COLO829 (cell line): Measurements from ENCODE around the gene HPGD.
"Not testable (repeated sequence)": the region's sequence is repeated elsewhere in the genome, so short reads cannot be mapped to it uniquely, and the experiment has no call there.

ENCODE experiments used
- DNase-seq: peaks from one replicate; pipeline ENCODE4 v3.0.0; 2012; ENCODE audit warnings: low spot score

HPGD gene

DNA sequence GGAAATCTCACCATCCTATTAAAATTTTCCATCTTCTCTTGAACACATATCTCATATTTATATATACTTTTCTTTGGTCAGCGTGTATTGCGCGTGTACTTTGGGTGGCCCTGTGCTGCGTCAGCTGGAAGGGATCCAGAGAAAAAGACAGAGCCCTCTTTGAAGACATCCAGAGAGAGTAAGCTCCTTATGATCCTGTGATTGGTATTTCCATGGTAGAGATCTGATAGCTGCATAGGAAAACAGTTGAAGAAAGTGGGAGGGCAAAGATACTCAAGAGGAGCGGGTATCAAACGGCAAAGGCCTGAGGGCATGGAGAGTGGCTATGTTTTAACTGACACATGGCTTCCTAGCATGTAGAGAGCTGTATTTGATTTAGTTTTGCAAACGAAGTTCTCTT is 4.4 kb upstream of the HPGD start:
- DNase-seq: peak; percentile 95

DNA sequence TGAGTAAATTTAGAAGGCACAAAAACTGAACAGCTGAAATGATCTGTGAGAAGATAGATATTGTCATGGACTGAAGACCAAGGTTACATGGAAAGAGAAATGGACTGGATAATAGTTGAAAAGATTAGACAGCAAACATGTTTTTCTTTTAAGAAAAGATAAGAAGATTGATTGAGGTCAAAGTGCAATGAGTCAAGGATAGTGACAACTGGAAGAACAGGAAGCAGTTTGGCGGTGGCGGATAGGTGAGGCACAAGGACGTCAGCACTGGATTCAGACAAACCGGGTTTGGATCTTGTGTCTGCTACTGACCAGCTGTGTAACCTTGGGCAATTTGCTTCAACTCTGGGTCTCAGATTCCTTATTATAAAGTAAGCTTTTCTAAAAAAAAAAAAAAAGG is 2.0 kb upstream of the HPGD start:
- no peak for DNase-seq

DNA sequence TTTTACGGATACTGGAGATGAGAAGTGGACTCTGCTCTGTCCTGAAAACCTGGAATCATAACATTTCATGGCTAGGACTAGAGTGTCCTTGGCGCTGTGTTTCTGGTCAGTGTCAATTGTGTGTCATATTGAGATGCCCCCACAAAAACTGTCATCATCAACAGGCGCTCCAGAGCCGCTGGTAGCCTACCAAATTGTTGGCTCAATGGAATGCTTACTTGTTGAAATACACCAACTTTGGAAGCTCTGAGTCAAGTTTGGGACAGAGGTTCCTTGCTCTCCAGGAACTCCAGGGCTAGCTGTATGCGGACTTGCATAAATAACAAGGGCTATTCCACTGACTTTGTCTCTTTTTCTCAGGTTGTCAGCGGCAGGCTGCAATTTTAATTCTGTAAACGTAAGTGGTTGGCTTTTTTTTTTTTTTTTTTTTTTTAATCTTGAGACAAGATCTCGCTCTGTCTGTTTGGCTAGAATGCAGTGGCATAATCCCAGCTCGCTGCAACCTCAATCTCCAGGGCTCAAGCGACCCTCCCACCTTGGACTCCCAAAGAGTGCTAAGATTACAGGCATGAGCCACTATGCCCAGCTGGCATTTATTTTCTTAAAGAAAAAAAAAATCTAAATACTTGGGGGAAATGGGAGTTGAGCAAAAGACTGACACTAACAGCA is 871 bp upstream of the HPGD start:
- DNase-seq: no peak

DNA sequence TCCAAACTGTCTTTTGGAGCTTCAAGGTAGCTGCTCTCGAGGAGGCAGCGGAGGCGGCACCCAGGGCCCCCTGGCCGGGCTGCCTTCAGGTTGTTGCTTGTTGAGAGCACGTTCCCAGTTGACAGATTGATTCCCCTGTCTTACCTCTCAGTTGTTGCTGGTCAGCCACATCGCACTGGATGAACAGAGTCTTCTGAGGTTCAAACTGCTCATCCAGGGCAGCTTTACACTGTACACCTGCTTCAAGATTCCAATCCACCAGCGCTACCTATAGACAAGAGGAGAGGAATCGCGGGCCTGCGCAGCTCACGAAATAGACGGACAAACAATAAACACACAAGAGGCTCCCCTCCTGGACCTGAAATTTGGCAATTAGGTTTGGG is 497 bp downstream of the HPGD start:
- DNase-seq: no peak

DNA sequence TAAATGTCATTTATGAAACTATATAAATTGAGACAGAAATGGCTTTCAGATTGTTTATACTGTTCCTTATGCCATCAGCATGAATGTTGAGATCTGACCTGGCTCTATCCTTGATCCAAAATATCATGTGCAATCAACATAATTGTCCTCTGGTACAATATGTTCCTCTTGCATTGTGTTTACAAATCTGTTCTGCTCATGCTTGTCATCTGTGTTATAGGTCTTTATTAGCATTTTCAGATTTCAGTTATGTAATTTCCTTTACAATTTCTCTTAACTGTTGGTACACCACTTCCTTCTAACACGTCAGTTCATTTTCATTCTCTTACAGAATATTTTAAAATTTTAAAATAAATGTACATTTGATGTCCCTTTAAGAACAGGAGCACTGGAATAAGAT is 1.6 kb downstream of the HPGD start:
- DNase-seq: no peak

DNA sequence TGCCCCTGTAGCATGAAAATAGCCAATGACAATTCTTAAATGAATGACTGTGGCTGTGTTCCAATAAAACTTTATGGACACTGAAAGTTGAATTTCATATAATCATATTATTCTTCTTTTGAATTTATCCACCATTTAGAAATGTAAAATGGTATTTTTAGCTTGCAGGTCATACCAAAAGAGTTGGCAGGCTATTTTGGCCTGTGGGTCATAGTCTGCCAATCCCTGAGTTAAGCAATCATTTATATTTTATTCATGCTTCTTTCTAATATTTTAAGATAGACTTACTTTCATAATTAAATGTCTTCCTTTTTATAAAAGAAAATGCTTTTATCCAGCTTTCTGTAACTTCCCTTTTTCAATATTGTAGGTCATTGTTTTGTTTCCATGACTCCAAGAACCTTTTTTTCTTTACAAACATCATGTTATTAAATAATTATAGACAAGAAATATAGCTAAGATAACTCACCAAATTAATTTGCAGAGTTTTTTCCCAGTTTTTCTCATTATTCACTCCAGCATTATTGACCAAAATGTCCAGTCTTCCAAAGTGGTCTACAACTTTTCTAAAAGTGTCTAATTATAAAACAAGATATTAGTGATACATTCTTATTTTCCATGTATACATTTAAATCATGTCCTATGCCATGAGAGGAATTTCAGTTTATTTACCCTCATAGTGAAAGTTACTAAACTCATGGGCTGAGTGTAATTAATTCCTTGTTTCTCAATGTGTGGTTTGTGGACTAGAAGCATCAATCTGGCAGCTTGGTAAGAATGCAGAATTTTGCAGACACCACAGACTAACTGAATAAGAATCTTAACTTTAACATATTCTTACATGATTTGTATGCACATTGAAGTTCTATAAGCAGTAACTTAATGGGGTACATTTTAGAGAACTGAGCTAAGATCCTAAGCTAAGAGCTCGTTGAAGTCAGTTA is 4.5 kb downstream of the HPGD start:
- no peak for DNase-seq

DNA sequence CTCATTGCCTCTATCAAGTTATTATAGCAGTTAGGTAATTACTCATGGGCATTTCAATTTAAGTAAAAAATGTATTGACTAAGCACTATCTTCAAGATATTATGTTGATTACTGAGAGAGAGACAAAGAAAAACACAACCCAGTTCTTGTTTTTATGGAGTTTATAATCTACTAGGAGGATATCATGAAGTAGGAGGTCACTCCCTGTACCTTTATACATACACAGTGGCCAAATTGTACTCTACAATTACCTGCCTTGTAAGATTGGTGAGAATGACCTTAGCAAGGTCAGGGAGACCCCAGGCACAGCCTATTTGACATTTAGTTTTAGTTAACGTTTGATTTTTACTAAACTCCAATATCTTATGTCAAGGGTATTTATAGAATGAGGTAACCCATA is 5.5 kb downstream of the HPGD start:
- DNase-seq: no peak

DNA sequence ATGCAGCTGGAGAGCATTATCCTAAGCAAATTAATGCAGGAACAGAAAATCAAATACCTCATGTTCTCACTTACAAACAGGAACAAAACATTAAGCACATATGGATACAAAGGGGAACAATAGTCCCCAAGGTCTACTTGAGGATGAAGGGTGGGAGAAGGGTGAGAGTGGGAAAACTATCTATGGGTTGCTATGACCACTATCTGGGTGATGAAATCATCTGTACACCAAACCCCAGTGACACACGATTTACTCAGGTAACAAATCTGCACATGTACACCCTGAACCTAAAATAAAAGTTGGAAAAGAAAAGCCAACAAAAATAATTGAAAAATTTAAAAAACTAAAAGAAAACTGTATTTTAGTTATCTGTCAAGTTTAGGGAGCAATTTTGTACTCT is 5.9 kb downstream of the HPGD start:
- no peak for DNase-seq

DNA sequence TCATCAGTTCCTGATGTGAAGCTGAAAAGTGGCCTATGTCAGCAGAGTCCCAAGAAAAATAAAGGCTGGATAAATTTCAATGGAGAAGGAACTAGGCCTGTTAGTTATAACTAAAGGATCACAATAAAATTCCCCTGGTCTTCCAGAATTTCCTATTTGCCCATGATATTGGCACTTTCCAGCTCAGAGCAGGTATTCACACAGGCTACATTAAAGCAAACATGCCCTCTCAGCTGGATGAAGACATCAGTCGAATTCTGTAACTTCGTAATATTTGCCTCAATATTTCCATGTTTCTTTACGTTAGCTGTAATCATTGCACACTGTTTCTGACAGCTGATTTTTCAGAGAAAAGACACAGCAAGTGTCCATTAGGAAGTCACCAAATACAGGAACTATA is 9.5 kb downstream of the HPGD start:
- no peak for DNase-seq

DNA sequence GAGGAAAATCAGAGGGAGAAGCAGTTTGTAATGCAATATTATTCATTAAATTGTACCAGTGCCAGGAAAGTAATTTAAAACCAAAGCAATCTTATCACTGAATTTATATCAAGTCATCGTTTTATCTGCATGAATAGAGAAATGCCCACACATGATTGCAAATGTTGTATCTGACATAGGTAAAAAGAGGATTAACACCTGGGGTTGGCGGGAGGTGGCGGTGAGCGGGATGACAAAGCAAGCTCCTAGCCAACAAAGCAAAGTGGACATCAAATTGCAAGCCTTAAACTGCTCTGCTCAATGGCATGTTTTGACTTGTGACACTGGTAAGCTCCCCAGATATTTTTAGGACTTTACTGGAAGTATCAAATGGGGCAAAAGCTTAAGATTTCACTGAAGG is 16.4 kb downstream of the HPGD start:
- DNase-seq: no peak

DNA sequence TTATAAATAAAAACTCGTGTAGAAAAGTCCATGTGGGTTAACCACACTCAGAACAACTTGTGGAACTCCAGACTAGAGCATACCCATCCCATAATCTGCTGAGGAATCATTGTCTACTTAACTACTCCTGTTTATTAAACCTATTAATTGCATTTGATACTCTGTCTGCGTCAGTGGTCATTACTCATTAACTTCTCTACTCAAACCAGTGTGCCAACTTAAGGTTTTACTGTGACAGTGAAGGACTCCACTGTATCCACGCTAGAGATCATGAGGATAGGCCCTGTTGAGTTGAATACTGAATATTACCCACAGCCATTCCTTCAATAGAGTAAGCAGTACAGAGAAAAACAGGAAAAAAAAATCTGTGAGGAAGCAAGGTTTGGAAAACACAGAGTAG is 17.3 kb downstream of the HPGD start:
- no peak for DNase-seq

DNA sequence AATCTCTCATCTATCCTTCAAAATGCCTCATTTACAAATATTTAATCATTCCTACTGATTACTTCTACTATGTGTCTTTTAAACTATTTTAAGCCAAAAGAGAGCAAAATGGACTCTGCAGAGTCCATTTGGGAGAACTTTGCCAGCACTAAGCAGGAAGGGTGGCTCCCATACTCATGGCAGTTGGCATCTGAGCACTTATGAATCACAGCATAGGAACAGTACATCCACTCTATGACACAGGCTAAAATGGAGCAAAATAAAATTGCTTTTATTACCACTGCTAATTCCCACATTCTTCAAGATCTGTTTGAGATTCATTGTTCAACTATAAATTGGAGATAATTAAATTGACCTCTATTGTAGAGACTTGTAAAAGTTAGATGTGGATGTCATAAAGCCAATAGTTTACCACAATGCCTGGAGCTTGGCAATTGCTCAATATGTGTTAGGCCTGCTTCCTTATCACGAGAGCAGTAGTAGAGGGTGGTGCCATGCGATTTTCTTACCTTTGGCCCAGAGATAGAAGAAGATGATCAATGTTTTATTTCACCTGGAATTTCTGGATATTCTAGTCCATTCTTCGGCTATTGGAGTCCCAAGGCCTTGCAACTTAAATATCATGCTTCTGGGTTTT is 19.1 kb downstream of the HPGD start:
- no peak for DNase-seq

DNA sequence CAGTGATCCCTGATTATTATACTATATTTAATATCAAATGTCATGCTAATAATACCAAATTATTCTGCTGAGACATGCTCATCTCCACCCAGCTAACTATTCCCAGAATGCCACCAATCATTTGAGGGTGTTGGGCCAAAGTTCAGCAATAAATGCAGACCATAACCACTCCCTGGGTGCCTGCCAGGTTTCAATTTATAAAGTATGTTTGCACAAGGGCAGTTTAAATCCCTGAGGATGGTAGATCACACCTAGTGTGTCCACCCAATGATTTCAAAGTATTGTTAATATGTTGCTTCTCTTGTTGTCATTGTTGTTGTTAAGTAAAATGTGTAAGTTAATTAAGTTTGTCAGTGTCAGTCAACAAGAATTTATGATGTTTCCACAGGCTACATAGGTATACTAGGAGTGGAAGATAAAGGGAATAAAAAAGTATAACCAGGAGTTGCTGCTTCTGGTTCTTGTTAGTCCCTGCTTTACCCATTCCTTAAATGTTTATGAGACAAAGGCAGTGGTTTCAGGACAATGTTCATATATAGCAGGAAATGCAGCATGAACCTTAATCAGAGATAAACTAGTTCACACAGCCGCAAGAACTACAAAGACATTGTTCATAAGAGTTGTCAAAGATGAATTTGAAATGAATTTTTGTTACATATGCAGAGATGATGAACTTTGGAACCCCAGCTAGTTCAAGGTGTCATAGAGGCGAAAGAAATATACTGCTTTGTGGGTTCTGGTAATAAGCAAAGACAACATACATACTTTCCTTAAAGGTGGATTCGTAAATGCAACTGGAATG is 25.5 kb downstream of the HPGD start:
- DNase-seq: no peak

DNA sequence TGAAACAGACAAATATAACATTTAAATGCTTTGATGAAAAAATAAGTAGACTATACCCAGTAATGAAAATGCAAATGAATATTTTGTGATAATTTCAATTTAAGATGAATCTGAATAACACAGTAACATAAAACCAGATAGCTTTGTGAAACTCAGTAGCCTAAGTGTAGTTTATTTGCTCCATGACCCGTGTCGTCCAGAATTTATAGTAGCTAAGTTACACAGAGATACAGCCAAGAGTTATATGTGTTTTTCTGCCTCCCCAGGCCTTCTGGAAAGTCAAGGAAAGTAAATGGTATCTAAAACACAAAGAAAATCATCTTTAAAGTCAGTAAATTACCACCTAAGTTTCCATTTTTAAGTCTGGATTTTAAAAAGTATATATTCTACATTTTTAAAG is 26.7 kb downstream of the HPGD start:
- no peak for DNase-seq

DNA sequence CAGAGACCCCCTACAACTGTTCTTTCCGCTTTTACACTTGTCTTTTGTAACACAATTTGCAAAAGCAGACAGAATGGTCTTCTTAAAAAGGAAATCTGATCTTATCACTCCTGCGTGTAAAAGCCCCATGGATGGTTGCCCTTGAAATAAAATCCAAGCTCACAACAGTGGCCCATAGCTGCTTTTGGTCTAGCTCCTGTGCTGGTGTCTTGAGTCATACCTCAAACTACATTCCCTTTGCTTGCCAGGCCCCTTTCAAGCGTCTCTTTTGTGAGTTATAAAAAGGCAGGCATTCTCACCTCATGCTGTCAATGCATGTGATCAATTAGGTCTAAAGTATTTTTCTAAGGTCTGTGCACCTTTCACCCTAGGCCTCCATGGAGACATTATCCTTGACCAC is 27.6 kb downstream of the HPGD start:
- no peak for DNase-seq

DNA sequence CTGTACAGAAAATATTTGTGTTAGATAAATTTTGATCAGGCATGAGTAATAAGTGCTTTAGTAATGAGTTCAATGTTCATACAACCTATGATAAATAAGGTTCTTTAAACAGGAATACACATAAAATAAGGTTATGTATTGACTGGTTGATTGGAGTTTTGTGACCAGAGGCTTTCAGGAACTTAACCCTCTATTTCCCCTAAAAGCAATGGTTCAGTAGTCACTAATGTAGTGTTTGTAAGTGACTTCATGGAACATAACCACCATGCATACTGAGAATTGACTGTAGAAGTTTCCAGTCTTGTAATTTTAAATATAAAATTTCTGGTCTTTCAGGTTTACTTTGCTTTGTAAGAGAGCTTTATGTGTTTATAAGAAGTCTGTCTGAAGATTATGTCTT is 28.1 kb downstream of the HPGD start:
- no peak for DNase-seq

DNA sequence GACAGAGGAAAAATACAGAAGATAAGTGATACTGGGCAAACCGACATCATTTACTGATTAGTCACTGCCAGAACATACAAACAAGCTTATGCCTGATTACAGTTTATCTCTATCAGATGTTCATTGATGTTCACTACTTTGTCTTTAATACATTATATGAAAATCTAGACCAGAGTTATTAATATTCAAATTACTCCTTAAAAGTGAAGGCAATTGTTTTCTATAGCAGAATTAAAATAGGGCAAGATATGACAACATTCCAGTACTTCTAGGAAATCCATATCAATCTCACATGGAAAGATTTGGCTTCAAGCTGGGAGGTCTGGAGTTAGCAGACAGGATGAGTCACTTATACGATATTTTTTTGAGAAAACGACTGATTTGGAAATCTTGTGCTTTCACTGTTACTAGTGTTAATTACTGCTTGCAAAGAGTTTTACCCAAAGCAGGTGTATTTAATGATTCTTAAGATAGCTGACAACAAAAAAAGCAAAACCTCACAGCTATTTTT is 31.8 kb downstream of the HPGD start:
- DNase-seq: peak; percentile 27

DNA sequence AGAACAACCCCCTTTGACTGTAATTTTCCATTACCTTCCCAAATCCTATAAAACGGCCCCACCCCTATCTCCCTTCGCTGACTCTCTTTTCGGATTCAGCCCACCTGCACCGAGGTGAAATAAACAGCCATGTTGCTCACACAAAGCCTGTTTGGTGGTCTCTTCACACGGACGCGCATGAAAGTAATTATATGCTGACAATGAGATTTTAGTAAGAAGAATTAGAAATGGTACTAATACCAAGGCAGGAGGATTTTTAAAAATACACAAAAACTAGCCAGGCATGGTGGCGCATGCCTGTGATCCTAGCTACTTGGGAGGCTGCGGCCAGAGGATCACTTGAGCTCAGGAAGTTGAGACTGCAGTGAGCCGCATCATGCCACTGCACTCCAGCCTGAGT is 33.9 kb downstream of the HPGD start:
- DNase-seq: not testable (repeated sequence)

DNA sequence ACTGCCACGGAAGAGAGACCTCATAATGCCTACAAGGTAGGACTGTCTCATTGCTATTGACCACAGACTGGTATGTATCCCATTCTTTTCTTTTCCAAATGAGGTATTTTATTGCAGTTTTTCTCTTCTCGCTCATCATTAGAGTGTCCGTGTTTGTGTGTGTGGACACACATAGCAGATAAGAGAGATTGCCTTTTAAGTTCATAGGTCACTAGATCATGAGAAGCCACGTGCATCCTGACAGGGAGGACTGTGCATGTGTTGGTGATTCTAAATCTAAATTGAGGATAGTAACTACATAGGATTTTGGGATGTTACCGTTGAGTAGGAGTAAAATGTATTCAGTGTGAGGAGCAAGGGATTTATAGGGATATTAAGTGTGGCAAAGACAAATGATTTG is 37.3 kb downstream of the HPGD start:
- no peak for DNase-seq

DNA sequence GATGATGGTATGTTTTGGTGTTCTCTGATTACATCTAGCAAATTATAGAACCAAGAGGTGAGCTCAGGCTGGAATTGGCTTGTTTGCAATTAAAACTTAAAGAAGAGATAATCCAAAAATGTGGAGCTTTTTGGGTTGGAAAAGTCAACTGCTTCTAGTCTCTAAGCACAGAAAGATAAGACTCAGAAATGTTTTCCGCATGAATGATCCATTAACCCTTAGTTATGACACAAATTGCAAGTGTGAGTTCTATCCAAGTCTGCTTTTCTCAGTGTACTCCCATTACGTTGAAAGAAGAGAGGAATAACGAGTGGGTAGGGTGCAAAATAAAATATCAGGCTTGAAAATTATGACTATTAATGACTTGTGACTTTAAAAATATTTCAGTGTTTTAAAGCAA is 38.5 kb downstream of the HPGD start:
- DNase-seq: no peak

DNA sequence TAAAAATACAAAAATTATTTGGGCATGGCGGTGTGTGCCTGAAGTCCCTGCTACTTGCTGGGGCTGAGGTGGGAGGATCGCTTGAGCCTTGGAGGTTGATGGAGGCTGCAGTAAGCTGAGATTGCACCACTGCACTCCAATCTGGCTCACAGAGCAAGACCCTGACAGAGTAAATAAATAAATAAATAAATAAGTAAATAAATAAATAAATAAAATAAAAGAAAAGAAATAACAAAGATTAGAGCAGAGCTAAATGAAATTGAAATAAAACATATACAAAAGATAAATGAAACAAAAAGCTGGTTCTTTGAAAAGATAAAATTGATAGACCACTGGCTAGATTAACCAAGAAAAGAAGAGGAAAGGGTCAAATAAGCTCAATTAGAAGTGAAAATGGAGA is 43.1 kb downstream of the HPGD start:
- no peak for DNase-seq

DNA sequence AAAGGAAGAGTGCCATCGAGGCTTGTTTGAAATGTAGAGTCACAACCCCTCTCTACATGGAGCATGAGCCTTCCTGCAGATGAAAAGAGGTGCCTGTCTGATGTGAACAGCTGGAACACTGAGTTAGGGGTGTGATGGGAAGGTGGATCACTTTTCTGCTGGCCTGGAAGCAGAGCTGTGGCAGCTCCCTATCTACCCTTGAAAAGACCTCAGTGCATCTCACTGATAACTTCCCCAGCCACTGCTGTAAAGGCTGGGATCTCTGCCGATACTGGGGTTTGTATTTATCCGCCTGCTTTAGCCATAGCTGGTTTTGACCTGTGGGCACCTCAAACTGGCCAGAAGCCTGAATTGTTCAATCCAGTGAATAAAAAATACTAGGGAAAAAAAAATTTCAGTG is 46.8 kb downstream of the HPGD start:
- no peak for DNase-seq
